Kidney tubule cell (primary cell): ENCODE data around the gene MAP6D1.
"Not testable (repeated sequence)": the region's sequence is repeated elsewhere in the genome, so short reads cannot be mapped to it uniquely, and the experiment has no call there.

Experiments used
- DNase-seq: peaks from one replicate; pipeline ENCODE4 v3.0.0-alpha.2; 2018; ENCODE audit warnings: low spot score

MAP6D1 gene

DNA sequence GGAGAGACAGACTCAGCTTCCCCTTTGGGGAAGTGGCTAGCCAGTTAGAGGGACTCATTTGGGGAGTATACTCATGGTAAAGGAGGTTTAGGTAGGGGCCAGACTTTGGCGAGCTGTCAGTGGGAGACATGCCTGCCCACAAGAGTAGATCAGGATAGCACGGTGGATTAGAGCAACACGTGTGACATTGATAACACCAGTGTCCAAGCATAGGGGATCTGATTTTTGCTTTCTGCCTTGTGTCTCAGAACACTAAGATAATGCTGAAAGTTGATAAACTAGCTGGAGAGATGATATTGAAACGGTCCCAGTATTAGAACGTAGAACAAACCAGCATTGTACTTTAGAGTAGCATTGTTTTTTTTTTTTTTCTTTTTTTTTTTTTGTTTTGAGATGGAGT, 25.9 kb downstream of the MAP6D1 start:
- DNase-seq: no peak

DNA sequence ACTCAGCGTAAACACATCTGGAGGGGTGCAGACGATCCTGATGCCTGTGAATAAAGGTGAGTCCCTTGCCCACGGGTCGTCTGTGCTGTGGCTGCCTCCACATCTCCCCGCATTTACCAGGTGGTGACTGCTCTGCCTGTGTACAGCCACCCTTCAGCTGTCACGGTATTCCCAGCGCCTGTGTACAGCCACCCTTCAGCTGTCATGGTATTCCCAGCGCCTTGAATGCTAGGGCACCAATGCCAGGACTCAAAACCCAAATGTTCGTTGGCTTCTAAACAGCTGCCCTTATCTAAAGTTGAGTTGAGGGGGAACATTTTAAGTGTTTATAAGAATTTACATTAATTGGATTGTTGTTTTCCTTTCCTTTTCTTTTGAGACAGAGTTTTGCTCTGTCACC, 27.4 kb downstream of the MAP6D1 start:
- no peak for DNase-seq

DNA sequence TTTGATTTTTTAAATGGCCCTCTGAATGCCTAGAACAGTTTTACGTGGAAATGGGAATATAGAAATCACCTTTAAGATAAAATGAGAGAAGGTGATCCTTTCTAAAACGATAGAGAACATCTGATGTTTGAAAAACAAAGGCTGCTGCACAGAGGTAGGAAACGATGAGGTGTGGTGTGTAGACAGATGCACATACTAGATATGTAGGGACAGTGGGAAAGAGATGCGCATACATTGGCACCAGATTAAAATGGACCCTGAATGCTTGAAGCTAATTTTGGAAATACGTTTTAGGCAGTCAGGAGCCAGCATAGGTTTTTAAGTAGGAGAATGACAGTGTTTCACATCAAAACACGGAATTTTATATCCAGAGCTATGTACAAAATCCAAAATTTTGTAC, 29.0 kb downstream of the MAP6D1 start:
- no peak for DNase-seq

DNA sequence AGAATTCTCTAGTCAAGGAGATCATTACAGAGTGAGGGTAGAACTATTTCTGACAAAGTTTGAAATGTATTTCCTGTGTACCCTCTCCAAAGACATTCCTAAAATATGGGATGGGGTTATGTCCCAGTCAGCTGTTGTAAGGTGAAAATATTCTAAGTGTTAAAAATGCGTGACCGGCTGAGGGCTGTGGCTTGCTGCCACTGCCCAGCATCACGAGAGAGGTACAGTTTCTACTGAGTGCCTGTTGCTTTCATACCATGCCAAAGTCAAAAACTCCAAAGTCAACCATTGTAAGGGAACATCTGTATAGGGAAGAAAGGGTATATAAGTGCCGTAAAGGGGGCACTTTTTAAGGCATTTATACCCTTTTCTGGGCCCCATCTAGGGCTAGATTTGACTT, 30.9 kb downstream of the MAP6D1 start:
- DNase-seq: no peak

DNA sequence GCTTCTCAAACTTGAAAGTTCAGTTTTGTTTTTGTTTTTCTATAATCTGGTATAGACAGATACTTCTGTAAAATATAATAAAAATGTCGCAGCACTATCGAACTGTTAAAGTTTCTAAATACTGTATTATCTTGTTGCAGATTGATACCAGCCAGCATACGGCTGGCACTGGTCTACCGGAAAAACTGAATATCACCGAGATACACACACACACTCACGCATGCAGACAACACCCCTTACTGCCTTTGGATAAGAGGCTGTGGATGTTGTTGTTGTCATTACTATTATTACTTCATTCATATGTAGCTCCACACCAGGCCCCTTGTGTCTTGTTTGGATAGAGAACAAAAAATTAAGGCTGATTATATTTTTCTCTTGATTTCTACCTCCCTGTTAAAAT, 32.4 kb downstream of the MAP6D1 start:
- DNase-seq: no peak

DNA sequence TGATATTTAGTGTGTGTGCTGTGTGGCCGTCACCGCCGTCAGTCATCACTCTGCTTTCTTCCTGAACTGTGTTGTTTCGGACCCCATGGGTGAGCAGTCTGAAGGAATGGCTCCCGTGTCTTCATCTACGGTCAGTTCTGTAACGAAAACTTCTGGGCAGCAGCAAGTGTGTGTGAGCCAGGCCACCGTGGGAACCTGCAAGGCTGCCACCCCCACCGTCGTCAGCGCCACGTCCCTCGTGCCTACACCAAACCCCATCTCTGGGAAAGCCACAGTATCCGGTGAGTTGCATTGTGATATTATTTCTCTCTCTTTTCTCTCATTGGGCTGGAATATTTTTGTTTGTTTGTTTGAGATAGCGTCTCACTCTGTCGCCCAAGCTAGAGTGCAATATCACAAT, 34.7 kb downstream of the MAP6D1 start:
- no peak for DNase-seq

DNA sequence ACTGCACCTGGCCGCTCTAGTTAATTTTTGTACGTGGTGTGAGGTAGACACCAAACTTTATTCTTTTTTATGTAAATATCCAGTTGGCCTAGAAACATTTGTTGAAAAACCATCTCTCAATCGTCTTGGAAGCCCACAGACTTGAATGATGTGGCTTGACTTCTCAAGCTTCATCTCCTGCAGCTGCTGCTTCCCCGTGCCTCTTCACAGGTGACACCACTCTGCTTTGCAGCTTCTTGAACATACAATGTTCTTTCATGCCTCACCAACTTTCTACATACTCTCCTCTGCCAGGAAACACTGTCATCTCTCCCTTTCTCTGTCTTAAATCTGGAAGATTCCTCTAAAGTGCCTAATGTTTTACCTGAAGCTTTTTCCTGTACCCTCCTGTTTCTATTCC, 35.6 kb downstream of the MAP6D1 start:
- DNase-seq: no peak

DNA sequence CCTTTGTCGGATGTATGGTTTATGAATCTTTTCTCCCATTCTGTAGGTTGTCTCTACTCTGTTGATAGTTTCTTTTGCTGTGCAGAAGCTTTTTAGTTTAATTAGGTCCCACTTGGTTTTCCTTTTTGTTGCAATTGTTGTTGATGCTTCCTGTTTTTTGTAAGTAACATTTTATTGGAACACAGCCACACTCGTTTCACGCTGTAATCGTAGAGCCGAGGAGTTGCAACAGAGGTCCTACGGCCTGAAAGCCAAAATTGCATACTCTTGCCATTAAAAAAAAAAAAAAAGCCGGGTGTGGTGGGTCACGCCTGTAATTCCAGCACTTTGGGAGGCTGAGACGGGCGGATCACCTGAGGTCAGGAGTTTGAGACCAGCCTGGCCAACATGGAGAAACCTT, 40.9 kb downstream of the MAP6D1 start:
- DNase-seq: not testable (repeated sequence)

DNA sequence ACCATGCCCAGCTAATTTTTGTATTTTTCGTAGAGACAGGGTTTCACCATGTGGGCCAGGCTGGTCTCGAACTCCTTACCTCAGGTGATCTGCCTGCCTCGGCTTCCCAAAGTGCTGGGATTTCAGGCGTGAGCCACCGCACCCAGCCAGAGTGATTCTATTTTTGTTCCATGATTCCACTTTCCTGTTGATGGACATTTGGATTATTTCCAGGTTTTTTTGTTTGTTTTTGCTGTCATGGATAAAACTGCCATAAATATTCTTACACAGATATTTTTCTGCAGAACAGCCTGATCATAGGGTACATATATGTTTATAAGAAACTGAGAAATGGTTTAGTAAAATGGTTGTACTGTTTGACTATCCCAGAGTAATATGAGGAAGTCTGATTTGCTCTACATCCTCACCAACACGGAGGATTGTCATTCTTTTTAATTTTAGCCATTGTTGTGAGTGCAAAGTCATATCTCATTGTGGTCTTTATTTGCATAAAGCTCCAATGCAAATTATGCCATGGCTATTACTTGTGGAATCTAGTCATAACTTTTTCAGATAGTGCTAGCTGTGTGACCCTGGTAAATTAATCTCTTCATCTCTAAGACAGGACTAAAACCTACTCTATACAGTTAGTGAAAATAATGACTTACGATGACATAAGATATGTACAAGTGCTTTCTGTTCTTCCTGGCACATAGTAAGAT, 42.7 kb downstream of the MAP6D1 start:
- no peak for DNase-seq

DNA sequence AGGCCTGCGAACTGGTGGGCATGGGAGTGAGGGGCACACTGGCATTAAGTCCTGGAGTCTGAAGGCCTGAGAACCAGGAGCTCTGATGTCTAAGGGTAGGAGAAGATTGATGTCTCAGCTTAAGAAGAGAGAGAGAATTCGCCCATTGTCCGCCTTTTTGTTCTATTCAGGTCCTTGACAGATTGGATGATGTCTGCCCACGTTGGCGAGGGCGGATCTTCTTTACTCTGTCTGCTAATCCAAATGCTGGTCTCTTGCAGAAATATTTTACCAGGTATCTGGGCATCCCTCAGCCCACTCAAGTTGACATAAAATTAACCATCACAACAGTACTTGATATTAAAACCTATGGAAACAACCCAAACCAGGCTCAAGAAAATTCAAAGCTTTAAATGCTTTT, 44.1 kb downstream of the MAP6D1 start:
- DNase-seq: no peak

DNA sequence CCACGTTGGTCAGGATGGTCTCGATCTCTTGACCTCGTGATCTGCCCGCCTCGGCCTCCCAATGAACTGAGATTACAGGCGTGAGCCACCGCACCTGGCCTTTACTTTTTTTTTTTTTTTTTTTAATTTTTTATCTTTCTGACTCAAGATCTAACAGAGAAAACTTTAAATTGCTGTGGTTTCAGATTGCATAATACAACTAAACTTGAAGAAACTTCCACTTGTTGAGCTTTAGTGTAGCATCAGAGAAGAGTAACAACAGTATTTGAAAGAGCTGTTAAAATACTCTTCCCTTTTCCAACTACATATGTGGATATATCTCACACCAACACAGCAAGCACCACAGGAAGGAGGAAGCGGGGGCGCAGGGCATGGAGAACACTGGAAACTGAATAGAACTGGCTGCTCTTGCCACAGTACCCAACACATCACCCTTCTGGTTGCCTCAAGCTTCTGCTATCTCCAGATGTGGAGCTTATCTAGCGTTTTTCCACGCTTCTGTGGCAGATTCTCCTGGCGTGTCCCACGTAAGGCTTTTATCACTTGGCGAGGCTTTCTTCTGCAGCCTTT, 45.4 kb downstream of the MAP6D1 start:
- no peak for DNase-seq

DNA sequence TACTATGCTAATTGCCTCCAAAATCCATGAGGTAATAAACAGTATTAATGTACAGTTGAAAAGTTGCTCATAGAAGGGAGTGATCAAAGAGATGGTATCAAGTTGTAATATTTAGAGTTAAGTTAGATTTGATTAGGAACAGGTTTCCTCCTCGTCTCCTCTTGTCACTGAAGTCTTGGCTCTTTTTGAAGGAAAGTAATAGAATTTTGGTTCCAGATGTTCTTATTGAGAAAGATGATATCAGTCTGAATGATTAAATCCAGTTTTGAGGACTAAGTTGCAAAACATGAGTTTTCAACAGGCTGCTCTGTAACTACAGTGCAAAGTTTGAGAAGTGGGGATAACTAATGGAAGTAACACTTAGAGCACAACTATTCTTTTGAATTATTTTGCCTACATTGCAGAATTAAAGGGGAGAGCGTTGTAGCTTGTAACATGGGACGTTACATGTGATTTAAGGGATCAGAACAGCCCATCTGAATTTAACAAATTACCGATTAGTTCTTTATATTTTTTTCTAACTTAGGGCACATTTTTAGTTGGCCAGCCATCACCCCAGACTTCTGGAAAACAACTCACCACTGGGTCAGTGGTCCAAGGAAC, 48.3 kb downstream of the MAP6D1 start:
- no peak for DNase-seq

DNA sequence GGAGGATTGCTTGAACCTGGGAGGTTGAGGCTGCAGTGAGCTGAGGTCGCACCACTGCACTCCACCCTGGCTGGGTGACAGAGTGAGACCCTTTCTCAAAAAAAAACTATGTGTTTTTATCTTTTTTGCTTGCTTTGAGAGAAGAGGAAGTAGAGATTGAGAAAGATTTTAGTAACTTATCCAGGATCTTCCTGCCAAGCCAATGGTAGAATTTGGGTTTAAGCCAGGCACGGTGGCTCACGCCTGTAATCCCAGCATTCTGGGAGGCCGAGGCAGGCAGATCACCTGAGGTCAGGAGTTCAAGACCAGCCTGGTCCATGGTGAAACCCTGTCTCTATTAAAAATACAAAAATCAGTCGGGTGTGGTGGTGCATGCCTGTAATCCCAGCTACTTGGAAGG, 48.9 kb downstream of the MAP6D1 start:
- not testable (repeated sequence) for DNase-seq

DNA sequence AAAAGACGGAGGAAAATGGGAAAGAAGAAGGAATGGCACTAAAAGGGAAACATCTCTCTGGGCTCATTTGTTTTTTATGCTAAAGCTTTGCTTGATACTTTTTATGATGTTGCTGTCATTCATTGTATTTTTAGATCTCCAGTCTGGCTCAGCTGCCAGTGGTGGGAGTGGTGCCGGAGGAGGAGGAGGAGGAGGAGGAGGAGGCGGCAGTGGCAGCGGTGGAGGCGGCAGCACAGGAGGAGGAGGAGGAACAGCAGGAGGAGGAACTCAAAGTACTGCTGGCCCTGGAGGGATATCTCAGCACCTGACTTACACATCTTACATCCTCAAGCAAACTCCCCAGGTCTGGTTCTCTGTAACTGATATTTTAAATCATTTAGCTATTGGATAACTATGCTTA, 49.6 kb downstream of the MAP6D1 start:
- no peak for DNase-seq

DNA sequence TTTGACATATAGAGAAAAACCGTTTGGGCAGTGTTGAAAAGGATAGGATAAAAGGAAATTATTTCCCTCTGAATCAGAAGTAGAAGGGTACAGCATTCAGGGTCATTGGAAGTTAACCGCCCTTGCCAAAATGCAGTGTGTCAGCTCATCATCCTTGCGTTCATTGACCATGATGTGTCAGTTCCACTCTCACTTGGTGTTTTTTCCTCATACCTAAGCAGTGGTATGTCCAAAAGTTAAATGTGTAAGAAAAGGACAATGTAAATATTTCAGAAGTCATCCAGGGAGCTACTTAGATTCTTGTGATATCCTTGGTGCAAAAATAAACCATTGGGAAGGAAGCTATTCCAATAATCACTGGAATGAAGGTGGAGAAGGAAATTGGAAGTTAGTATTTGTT, 50.7 kb downstream of the MAP6D1 start:
- DNase-seq: peak; percentile 43

DNA sequence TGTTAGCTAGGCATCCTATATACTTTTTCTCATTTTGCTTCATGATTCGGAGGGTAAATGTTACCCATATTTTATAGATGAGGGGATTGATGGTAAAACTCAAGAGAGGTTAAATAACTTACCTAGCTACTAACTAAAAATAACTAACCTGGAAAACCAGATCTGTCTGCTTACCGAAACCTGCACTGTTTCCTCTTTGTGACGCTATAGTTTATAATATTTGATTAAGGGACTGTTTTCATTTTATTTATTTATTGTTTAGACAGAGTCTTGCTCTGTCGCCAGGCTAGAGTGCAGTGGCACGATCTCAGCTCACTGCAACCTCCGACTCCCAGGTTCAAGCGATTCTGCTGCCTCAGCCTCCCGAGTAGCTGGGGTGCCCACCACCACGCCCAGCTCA, 55.9 kb downstream of the MAP6D1 start:
- no peak for DNase-seq

DNA sequence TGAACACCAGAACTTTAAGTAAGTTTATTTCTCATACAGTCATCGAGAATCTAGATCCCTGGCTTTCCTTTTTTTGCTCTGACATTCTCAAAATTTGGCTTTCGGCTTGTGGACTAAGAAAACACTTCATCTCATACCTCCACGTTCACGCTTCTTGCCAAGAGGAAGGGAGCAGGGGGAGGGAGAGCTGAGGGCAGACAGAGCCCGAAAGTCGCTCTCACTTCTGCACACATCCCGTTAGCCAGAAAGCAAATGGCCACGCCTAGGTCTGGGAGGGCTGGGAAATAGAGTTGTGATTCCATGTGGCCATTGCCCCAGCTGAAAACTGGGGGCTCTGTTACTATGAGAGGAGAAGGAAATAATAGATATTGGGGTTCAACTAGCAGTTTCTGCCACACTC, 57.3 kb downstream of the MAP6D1 start:
- DNase-seq: no peak

DNA sequence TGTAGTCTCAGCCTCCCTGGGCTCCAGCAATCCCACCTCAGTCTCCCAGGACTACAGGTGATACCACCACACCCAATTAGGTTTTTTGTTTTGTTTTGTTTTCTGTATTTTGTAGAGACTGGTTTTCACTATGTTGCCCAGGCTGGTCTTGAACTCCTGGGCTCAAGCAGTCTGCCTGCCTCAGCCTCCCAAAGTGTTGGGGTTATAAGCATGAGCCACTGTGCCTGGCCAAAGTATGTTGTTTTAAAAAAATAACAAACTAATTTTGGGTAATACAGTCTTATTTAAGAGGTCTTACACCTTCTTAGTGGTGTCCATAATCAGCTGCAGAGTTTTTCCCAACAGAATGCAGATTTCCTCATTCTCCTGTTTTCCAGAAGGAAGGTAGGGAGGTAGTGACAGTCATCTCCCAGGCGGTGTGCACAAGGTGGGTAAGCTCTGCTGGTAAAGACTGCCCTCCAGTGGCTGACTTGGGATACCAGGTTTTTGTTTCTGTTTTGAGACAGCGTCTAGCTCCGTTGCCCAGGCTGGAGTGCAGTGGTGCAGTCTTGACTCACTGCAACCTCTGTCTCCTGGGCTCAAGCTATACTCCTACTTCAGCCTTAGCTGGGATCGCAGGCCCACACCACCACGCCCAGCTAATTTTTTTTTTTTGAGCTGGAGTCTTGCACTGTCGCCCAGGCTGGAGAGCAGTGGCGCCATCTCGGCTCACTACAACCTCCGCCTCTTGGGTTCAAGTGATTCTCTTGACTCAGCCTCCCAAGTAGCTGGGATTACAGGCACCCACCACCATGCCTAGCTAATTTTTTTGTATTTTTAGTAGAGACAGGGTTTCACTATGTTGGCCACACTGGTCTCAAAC, 58.4 kb downstream of the MAP6D1 start:
- DNase-seq: peak; percentile 83

DNA sequence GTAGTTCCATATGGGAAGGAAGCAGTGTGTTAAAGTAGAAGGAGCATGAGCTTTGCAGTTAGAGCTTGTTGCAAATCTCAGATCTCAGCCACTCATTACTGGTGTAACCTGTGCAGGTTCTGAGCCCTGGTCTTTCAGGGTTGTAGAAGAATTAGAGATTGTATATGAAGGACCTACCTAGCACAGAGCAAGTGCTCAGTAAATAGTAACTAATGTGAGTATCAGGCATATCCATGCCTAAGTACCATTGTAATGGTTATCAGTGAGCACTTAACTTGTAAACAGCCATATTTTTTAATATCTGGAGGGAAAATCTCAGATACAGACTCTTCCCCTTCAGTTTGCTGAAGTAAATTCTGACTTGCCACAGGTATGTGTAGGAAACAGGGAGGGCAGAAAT, 59.3 kb downstream of the MAP6D1 start:
- no peak for DNase-seq
